ENCODE results near the gene TRIM71.

The TRIM71 gene

DNA sequence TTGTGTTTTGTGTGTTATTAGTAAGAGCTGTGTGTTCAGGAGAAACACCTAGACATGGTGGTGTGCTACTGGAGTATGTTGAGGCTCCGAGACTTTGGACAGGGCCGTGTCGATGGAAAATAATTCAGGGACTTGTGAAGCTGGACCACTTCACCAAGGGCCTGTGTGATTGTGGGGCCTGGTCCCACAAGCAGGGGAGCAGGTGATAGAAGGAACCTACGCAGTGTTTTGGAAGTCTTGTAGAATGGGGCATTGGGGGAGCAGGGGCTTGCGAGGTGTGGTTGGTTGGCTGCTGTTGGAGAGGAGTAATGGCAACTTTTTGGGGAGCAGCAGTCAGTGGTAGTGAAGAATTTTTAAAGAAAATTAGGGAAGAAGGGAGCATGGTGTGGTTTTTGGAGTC, 48.7 kb downstream of the TRIM71 start:
- no peak for DNase-seq (ENCODE audit: low spot score)

GRCh38 chr3:32867954-32868353, 50.2 kb downstream of the TRIM71 start:
- DNase-seq (ENCODE audit: low spot score), result no peak

DNA sequence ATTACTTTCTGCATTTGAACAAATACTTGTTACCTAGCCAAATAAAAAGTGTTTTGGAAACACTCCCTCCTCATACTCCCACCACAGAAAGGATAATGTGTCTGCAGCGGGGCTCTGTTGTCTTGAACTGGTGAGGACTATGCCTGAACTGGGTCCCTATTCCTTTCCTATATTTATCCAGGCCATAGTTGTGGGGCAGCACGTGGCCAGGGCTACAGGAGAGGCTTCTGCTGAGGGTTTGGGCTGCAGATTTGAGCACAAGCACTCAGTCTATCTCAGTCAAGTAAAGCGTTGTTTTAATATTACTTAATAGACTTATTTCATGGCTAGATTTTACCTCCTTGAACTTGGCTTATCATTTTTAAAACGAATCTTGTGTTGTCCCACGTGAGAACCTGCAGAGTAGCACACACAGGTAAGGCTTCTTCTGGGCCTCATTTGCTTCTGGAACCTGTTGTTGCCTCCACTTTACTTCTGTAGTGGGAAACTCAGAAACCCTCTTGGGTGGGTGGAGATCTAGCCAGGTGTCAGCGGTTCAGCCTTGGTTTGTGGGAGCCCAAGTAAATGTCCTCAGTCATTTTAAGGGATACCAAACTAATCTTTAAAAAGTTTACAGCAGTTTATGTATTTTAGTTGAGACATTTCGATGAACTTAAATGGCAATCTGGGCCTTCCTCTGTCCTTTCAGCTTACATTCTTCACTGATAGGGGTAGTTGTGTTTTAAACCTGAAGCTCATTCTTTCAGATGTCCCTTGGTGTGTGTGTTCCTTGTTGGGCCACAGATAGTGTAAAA, 51.1 kb downstream of the TRIM71 start:
- DNase-seq (ENCODE audit: low spot score), result no peak

DNA sequence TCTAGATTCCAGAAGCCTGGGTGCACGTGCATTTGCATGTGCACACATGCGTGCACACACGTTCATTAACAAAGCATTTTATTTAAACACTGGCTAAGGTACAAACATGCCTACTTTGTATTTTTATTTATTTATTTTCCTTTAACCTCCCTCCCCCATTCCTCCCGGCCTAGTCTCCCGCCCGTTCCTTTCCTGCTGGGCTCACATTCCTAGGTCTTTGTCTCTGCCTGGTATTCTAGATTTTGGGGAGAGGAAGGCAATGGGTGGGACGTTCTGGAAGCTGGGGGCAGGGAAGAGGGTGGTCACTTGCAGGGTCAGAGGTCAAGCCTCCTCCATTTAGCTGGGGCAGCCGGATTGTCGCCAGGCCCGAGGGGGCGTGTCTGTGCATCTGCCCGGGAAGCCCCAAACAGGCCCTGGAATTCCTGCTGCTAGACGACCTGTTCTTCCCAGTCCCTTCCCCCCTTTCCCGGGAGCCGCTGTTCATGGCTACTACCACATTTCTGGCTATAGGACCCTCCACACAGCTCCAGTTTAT, 51.8 kb downstream of the TRIM71 start:
- DNase-seq (ENCODE audit: low spot score), result no peak

DNA sequence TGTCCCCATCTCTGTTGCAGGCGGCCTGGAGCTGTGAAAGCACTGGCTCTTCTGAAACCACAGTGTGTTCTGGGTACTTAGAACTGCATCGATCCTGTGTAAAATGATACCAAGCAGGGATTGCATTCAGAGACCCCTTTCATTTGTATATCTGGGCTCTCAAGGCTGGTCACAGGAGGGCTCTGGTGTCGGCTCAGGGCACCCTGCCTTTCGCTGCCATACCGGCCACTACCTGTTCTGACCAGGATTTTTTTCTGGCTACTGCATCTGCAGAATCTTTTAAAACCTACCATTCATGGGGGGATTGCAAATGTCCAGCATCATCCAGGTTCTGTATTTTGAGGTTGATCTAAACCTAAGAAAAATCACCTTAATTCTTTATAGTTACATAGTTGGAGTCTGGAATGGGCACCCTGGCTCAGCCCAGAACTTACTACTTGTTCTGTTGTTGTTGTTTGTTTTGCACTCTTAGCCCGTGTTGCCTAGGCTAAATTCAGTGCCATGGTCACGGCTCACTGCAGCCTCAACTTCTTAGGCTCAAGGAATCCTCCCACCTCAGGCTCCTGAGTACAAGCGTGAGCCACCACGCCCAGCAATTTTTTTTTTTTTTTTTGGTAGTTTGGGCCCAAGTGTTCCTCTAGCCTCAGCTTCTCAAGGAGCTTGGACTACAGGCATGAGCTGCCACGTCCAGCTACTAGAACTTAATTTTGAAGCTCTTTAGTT, 52.7 kb downstream of the TRIM71 start:
- no peak for DNase-seq (ENCODE audit: low spot score)

DNA sequence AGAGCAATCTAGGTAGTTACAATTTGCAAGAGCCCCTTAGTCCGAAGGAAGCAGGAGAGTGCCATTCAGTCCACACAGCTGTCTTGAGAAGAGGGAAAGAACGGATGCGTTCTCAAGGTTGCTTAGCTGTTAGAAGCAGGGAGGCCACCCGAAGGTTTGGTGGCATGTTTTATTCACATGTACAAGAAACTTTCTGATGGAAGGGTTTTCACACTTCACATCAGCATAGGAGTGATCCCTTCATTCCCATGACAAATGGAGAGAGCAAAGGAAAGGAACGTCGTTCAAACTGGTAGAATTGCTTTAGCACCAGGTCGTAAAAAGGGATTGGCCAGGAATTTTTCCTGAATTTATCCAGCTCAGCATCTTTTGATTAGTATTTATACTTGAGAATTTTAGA, 53.5 kb downstream of the TRIM71 start:
- DNase-seq (ENCODE audit: low spot score), result no peak

GRCh38 chr3:32872487-32873382, 54.9 kb downstream of the TRIM71 start:
- DNase-seq (ENCODE audit: low spot score), result no peak

GRCh38 chr3:32873531-32874130, 55.8 kb downstream of the TRIM71 start:
- DNase-seq (ENCODE audit: low spot score), result no peak

GRCh38 chr3:32876920-32877319, 59.1 kb downstream of the TRIM71 start:
- DNase-seq (ENCODE audit: low spot score), result no peak

GRCh38 chr3:32877598-32877997, 59.8 kb downstream of the TRIM71 start:
- no peak for DNase-seq (ENCODE audit: low spot score)

DNA sequence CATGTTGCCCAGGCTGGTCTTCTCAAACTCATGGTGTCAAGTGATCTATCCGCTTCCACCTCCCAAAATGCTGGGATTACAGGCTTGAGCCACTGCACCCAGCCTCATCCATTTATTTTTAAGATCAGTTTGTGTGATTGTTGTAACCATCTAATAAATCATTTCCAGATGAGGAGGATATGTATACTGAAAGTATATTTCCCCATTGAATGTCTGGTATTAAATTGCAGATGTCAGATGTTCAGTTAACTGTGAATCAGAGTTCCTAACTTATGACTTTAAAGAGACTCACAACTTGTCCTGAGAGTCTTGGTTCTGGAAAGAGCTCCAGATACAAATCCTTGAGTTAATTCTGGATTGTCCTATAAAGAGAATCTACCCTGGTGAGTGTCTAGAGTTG, 62.4 kb downstream of the TRIM71 start:
- DNase-seq (ENCODE audit: low spot score), result no peak

DNA sequence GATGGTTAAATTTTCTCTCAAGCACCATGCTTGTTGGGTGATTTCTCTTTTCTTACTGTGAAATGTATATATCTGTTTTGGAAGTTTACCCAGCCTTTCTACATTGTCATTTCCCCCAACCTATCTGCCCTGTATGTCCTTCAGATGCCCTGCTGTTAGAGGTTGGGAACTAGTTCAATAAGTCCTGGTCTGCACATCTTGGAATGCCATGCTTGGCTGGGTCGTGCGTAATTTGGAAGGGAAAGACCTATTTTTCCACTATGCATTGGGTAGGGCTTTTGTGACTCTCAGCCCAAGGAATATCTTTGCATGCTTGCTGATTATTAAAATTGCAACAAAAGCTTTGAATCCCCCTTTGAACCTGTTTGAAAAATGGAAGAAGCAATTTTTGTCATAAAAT, 63.8 kb downstream of the TRIM71 start:
- DNase-seq (ENCODE audit: low spot score), result no peak

- DNase-seq (ENCODE audit: low spot score), result no peak
These were observed 64.4 kb downstream of the TRIM71 start for GRCh38 chr3:32882189-32882588.

- no peak for DNase-seq (ENCODE audit: low spot score)
These were observed 64.8 kb downstream of the TRIM71 start for GRCh38 chr3:32882603-32883025.

GRCh38 chr3:32883817-32884216, 66.0 kb downstream of the TRIM71 start:
- DNase-seq (ENCODE audit: low spot score), result no peak

GRCh38 chr3:32884591-32884990, 66.8 kb downstream of the TRIM71 start:
- no peak for DNase-seq (ENCODE audit: low spot score)

DNA sequence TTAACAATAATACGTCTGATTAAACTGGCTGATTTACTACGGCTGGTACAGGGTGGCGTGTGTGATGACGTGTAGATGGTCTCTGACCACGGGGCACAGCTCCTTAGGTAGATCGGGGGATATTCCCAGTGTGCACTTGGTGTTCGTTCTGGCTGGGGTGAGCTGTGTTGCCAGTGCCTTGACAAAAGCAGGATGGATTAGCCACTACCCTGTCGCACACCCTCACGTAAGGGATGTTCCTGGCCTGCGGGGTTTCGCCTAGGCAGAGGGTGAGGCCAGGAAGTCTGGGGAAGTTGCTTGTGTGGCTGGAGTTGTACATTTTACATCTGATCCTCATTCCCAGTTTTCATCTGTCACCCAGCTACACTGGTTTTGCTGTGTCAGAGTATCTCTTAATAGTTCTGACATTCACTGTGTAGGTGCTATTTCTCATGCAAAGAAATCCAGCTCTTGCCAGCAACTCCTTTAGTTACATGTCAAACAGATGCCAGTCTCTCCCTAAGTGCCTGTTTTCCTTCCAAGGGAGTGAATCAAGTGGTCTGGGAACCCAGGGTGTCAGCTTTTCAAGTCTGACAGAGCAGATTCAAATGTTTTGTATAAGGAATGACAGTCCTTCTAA, 67.6 kb downstream of the TRIM71 start:
- no peak for DNase-seq (ENCODE audit: low spot score)

- no peak for DNase-seq (ENCODE audit: low spot score)
These were observed 68.5 kb downstream of the TRIM71 start for GRCh38 chr3:32886296-32886695.

DNA sequence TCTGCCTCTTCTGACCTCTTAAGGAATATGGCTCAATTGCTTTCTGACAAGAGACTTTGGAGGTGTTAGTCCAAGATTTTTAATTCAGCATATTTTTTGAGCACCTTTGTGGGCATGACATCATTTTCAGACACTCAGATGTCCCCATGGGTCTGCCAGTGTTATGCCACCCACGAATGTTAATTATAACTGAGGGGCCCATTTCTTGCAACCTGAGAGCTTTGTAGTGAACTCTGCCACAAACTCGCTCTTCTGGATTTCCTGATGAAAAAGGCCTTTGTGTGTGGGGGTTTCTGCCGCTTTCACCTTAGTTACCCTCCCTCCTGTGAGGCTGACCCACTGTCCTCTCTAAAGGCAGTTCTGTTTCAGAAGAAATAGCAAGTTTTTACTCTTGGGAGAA, 69.1 kb downstream of the TRIM71 start:
- no peak for DNase-seq (ENCODE audit: low spot score)

DNA sequence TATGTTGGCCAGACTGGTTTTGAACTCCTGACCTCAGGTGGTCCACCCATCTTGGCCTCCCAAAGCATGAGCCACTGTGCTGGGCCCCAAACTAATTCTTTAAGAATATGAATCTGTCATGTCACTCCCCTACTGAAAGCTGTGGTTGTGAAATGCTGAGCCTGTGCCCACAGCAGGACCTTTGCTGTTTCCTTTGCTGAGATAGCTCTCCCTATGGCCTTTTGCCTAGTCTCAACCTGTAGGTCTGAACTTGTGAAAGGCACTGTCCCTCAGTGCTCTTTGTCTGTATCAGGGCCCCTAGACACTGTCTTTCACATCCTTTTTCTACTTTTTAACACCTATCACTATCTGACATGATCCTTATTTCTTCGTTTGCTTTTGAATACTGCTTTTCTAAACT, 70.9 kb downstream of the TRIM71 start:
- DNase-seq (ENCODE audit: low spot score), result no peak

Measured in D341Med (cell line).